GM10266 (cell line): ENCODE data around the gene RBM23.
"Not testable (repeated sequence)": the region's sequence is repeated elsewhere in the genome, so short reads cannot be mapped to it uniquely, and the experiment has no call there.

Source experiments
- DNase-seq: peaks from one replicate; pipeline ENCODE4 v3.0.0; 2012; ENCODE audit errors: extremely low spot score
- TF ChIP-seq, protein P1 (sequence below): IDR thresholded peaks from 2 replicates; pipeline ENCODE4 v1.5.1; 2012; ENCODE audit warnings: mild to moderate bottlenecking, low read depth; ENCODE audit not compliant: control insufficient read depth, insufficient read depth; ENCODE audit errors: missing control alignments

RBM23 gene

DNA sequence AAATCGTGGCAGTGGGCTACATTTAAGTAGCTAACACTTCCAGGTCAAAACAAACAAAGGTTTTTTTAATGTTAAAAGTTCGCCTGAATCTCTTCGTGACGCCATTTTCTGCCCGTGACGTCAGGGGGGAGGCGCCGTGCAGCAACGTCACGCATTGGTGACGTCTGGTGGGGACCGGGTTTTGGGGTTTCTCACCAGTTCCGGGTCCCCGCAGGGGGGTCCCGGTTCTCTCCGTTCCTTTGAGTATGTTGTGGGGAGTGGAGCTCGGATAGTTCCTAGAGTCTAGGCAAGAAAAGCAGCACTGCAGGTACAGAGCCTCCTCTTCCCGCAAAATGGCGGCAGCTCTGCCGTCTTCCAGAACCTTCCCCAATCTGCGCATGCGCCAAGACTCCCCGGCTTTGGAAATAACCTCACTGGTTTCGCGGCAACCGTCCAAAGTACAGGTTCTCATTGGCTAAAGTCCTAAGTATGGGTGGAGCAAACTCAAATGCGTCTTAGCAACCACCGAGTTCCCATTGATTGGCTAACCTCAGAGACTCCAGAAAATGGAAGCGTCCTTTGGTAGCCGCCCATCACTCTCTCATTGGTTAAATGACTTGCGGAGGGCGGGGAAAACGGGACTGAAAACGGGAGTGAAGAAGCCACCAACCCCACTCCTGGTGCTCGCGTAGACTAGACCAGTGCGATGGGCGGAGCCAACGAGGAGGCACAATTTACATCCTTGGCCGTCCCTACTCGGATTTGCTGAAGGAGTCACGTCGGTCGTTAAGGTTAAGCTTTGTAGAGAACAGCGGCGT lies at the start of gene RBM23:
TSS of gene RBM23 (minus strand) at position 346 of the 797 bp plus-strand sequence.
- TF ChIP-seq, protein P1, sequence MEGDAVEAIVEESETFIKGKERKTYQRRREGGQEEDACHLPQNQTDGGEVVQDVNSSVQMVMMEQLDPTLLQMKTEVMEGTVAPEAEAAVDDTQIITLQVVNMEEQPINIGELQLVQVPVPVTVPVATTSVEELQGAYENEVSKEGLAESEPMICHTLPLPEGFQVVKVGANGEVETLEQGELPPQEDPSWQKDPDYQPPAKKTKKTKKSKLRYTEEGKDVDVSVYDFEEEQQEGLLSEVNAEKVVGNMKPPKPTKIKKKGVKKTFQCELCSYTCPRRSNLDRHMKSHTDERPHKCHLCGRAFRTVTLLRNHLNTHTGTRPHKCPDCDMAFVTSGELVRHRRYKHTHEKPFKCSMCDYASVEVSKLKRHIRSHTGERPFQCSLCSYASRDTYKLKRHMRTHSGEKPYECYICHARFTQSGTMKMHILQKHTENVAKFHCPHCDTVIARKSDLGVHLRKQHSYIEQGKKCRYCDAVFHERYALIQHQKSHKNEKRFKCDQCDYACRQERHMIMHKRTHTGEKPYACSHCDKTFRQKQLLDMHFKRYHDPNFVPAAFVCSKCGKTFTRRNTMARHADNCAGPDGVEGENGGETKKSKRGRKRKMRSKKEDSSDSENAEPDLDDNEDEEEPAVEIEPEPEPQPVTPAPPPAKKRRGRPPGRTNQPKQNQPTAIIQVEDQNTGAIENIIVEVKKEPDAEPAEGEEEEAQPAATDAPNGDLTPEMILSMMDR, result no peak

DNA sequence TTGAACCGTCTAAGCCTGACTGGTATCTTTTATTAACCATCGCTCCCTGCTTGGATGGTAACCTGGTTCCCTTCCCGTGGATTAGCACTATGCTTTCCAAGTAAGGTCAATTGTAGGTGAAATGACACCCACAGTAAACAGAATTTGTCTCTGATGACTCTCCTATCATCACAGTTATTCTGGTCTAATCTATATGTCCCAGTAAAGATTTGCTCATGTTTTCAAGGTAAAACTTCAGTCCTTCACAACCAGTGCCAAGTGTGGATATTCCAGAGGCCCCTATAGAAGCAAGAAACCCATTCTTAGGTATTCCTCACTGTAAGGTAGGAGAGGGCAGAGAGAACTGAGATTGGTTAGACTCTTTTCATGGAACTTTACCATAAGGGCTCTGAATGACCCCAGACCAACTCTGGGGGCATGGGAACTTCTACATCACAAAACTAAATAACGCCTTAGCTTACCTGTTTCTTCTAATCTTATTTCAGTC lies 47.9 kb upstream of the RBM23 start:
- TF ChIP-seq, protein P1, result no peak
- no peak for DNase-seq

More for the DNA sequence above, at the start of gene RBM23:
- DNase-seq, result peak; percentile 90

DNA sequence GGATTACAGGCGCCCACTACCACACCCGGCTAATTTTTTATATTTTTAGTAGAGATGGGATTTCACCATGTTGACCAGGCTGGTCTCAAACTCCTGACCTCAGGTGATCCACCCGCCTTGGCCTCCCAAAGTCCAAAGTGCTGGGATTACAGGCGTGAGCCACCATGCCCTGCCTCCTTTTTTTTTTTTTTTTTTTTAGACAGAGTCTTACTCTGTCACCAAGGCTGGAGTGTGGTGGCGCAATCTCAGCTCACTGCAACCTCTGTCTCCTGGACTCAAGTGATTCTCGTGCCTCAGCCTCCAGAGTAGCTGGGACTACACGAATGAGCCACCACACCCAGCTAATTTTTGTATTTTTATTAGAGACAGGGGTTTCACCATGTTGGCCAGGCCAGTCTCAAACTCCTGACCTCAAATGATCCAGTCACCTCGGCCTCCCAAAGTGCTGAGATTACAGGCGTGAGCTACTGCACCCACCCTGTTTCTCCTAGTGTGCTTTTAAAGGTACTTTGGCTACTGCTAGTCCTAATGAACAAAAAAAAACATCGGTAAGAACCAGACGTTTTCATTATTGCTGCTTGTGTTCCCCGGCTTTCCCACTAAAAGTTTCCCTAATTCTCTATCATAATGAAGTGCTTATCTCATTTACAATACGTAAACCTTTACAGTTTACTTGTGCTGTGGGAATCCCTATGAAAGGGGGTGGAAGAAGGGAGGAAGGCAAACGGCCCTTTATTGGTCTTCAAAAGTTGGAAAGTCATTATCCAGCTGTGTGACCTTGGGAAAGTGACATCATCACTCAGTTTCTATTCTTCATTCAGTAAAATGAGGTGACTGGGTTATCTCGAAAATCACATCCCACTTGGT lies 47.2 kb upstream of the RBM23 start:
- not testable (repeated sequence) for DNase-seq

DNA sequence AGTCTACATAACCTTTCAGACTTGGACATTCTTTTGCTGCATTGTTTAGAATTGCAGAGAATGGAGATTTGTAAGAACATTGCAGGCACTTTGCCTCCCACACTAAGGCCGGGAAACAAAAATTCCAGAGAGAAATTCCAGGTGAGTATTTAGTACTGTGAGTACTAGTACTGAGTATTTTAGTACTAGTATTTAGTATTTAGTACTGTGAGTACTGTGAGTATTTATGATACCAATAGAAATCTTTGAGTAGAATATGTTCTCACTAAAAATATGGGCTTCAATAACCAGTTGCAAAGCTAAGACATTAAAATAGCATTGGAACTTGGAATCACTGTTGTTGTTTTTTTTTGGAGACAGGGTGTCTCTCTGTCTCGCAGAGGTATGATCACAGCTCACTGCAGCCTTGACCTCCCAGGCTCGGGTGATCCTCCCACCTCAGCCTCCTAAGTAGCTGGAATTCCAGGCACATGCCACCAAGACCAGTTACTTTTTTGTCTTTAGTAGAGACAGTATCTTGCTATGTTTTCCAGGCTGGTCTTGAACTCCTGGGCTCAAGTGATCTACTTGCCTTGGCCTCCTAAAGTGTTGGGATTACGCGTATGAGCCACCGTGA lies 43.2 kb upstream of the RBM23 start:
- DNase-seq, result no peak
- TF ChIP-seq, protein P1, result no peak

DNA sequence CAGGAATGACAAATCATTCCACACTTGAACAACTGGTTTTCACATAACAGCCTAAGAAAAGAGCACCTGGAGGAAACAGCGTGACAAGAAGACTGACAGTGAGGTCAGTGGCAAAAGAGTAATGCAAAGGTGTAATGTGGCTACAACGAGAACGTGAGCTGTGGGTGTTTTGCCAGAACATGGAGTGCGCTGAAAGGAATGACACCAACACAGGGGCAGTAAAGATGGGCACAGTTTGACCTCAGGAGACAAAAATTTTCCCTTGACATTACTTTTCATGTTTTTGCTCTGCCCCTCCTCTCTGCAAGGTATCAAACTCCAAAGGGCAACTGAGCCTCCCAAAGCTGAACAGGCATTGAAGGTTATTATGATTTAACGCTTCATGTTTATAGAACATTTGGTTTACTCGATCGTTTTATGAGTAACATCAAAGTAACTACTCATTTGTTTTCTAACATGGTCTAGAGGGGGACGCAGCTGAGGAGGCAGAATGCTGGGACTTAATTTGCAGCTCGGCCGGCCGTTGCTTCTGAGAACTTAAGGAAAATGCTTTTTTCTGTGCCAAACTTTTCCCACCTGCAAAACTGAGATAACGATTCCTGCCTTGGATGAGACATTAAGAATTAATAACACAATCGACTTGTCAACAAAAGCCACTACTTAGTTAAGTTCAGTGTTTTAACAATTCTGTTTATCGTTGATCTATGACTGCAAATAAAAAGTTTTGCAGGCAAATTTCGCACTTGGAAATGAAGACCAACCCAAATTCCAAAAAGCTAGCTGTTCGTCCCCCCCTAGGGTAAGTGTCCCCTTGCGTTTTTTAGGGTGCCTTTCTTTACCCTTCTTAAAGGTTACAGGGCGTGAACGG lies 37.0 kb upstream of the RBM23 start:
- TF ChIP-seq, protein P1, result no peak
- DNase-seq, result no peak

DNA sequence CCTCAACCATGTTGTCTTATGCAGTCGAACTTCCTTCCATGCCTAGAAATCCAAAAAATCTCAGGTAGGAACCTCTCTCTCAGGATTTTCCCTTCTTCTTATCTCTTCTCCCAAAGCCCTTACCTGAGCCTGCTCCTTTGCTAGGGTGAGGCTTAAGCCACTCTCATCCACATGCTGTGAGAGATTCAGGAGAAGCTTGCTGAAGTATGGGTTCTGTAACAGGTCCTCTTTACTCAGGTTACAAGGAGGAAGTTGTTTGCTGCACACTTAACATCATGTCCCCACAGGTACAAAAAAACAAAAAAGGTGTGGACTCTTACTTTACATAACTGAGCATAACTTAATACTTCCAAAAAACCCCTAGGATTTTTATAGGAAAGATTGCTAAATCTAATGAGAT lies 33.5 kb upstream of the RBM23 start:
- no peak for DNase-seq
- TF ChIP-seq, protein P1, result no peak

DNA sequence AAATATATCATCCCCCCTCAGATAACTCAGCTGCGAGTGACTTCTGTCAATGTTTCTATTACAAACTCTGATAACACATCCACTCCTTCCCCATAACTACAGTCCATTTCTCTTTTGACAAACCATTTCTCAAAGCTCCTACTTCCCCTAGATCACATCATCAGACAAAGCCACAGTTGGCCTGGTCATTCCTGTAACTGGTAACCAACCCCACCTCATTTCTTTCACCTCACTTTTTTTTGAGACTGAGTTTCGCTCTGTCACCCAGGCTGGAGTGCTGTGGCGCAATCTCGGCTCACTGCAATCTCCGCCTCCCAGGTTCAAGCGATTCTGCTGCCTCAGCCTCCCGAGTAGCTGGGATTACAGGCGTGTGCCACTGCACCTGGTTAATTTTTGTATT lies 32.8 kb upstream of the RBM23 start:
- DNase-seq, result not testable (repeated sequence)
